T-helper 1 cell treated with Interleukin-12 subunit alpha and Interleukin-12 subunit beta and Interleukin-4 antibody, amounts not matched to agents 30 μg/mL and 1 μg/mL, for 36 hours (primary cell): ENCODE data around the gene TMEM8B.

Source experiments
- H3K27ac Mint-ChIP-seq: one replicate; pipeline ENCODE4 v1.8.0; 2021; ENCODE audit warnings: mild to moderate bottlenecking, mixed read lengths
- H3K27me3 Mint-ChIP-seq: one replicate; pipeline ENCODE4 v1.8.0; 2021; ENCODE audit warnings: low read depth, mixed read lengths
- H3K36me3 Mint-ChIP-seq: one replicate; pipeline ENCODE4 v1.8.0; 2021; ENCODE audit warnings: low read depth, mixed read lengths
- H3K4me1 Mint-ChIP-seq: one replicate; pipeline ENCODE4 v1.8.0; 2021; ENCODE audit warnings: low read depth, mixed read lengths
- H3K4me3 Mint-ChIP-seq: one replicate; pipeline ENCODE4 v1.8.0; 2021; ENCODE audit warnings: mild to moderate bottlenecking, moderate library complexity, mixed read lengths
- H3K9me3 Mint-ChIP-seq: one replicate; pipeline ENCODE4 v1.8.0; 2021; ENCODE audit warnings: mixed read lengths

Gene TMEM8B, protein sequence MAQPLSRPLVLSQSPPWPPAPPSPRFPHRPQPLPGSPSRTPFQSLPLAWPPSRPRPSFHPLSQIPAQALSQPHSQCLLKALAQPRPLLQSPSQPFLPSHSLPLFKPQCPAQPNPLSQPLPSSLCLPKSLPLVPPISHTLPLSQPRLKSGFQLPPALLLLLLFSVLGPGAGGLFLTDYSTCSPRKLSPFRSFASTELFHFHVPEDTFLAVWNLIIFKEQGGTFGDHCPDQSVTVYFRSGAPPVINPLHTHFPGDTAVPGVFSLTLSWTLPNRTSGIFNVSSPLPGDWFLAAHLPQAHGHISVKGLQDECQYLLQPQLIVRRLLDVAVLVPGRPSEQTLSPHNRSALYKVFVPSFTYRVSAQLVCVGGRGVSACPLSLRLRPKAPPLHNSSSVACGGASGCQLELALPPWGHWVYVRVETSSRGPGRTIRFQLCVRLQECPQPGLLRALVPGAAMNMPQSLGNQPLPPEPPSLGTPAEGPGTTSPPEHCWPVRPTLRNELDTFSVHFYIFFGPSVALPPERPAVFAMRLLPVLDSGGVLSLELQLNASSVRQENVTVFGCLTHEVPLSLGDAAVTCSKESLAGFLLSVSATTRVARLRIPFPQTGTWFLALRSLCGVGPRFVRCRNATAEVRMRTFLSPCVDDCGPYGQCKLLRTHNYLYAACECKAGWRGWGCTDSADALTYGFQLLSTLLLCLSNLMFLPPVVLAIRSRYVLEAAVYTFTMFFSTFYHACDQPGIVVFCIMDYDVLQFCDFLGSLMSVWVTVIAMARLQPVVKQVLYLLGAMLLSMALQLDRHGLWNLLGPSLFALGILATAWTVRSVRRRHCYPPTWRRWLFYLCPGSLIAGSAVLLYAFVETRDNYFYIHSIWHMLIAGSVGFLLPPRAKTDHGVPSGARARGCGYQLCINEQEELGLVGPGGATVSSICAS

DNA sequence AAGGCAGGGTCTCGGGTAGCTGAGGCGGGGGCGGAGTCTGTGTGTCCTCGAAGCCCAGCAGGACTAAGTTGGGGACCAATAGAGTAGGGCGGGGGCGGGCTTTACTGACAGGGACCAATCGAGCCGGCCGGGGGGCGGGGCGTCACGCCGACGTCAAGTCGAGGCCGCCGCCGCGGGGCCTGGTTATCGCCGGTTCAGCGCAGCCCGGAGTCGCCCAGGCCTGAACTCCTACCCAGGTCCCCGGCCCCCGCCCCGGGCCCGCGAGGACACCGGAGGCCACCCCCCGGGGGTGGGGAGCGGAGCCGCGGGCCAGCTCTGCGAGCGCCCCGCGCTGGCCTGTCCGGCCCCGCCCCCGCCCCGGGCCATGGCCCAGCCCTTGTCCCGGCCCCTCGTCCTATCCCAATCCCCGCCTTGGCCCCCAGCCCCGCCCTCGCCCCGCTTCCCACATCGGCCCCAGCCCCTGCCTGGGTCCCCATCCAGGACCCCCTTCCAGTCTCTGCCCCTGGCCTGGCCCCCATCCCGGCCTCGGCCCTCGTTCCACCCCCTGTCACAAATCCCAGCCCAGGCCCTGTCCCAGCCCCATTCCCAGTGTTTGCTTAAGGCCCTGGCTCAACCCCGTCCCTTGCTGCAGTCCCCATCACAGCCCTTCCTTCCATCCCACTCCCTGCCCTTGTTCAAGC, at the start of gene TMEM8B:
Gene TMEM8B, plus strand, starts transcription at position 145 of the 680 bp plus-strand sequence. Its CDS starts 220 bp downstream, at position 365.
- Mint-ChIP-seq H3K27ac (peak within 1 kb of the TSS; percentile 89), H3K27me3 (peaks cover 4% of the 10 kb centered on the region), H3K9me3 (no peaks in the 10 kb centered on the region), H3K36me3 (no peaks in the 10 kb centered on the region), H3K4me1 (peaks cover 23% of the 10 kb centered on the region), H3K4me3 (peak within 1 kb of the TSS; percentile 94)

DNA sequence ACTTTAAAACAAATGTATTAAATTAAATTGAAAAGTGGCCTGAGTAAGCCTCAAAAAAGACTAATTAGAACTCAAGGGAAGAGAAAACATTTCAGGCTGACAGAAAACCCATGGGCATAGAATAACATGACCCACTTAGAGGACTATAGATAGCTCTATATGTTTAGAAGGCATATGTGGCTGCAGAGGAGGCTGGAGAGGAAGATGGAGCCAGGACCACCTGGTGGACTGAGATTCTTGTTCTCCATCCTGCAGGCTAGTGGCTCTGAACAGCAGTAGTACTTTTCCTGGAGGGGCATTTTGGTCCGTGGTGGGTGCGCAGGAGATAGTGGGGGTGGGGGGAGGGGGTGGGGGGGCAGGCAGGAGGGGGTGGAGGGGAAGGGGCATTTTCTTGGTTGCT, 48.0 kb upstream of the TMEM8B start:
- H3K36me3 Mint-ChIP-seq = peaks cover 24% of the 10 kb centered on the region
- H3K4me1 Mint-ChIP-seq = no peaks in the 10 kb centered on the region
- H3K9me3 Mint-ChIP-seq = no peaks in the 10 kb centered on the region
- H3K27me3 Mint-ChIP-seq = no peaks in the 10 kb centered on the region
- H3K27ac Mint-ChIP-seq = no peak overlapping the region
- no peak overlapping the region for H3K4me3 Mint-ChIP-seq

DNA sequence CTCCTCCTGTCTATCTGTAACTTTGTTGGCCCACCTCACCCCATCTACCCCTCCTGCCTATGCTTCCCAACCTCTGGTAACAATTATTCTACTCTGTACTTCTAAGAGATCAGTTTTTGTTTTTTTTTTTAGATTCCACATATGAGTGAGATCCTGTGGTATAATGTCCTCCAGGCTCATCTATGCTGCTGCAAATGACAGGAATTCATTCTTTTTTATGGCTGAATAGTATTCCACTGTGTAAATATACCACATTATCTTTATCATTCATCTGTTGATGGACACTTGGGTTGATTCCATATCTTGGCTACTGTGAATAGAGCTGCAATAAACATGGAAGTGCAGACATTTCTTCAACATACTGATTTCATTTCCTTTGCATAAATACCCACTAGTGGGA, 45.6 kb upstream of the TMEM8B start:
- H3K36me3 Mint-ChIP-seq = peaks cover 22% of the 10 kb centered on the region
- H3K27ac Mint-ChIP-seq = no peak overlapping the region
- H3K4me3 Mint-ChIP-seq = no peak overlapping the region
- H3K9me3 Mint-ChIP-seq = no peaks in the 10 kb centered on the region
- H3K27me3 Mint-ChIP-seq = no peaks in the 10 kb centered on the region
- no peaks in the 10 kb centered on the region for H3K4me1 Mint-ChIP-seq

DNA sequence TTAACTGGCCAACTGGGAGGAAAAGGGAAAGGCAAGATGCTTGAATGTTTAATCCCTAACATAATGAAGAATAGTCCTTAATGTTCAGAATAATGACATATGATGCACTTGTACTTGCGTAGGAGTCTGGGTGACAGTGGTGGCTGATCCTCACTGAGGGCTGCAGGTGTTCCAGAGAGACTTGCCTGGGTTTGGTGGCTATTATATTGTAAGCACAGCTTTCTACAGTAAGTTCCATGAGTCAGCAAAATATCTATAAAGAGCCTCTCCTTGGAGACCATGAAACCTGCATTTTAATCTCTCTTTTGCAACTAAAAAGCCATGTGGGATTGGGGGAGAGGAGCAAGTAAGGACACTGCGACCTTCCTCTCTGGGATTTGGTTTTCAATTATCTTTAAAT, 39.5 kb upstream of the TMEM8B start:
- peaks cover 8% of the 10 kb centered on the region for H3K4me1 Mint-ChIP-seq

DNA sequence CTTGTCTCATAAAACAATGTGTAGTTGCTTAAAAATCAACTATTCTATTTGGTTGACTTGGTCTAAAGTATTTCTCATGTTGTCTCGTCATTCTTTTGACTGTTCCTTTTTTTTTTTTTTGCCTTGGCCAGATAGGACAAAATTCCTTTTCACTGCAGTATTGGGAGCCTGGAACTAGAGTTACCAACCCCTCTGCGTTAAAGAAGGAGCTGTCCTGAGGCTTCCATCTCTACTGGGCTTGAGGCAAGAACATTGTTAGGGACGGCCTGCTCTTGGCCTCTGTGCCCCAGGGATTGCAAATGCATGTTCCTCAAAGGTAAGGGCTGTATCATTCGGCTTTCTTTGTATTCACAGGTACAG, 39.0 kb upstream of the TMEM8B start:
- Mint-ChIP-seq H3K9me3 (no peaks in the 10 kb centered on the region), H3K4me1 (peaks cover 10% of the 10 kb centered on the region), H3K36me3 (peaks cover 11% of the 10 kb centered on the region), H3K4me3 (no peak overlapping the region), H3K27me3 (no peaks in the 10 kb centered on the region), H3K27ac (no peak overlapping the region)

More for the DNA sequence above, 39.5 kb upstream of the TMEM8B start:
- Mint-ChIP-seq H3K36me3 (peaks cover 13% of the 10 kb centered on the region), H3K27ac (no peak overlapping the region), H3K9me3 (no peaks in the 10 kb centered on the region), H3K27me3 (no peaks in the 10 kb centered on the region), H3K4me3 (no peak overlapping the region)

DNA sequence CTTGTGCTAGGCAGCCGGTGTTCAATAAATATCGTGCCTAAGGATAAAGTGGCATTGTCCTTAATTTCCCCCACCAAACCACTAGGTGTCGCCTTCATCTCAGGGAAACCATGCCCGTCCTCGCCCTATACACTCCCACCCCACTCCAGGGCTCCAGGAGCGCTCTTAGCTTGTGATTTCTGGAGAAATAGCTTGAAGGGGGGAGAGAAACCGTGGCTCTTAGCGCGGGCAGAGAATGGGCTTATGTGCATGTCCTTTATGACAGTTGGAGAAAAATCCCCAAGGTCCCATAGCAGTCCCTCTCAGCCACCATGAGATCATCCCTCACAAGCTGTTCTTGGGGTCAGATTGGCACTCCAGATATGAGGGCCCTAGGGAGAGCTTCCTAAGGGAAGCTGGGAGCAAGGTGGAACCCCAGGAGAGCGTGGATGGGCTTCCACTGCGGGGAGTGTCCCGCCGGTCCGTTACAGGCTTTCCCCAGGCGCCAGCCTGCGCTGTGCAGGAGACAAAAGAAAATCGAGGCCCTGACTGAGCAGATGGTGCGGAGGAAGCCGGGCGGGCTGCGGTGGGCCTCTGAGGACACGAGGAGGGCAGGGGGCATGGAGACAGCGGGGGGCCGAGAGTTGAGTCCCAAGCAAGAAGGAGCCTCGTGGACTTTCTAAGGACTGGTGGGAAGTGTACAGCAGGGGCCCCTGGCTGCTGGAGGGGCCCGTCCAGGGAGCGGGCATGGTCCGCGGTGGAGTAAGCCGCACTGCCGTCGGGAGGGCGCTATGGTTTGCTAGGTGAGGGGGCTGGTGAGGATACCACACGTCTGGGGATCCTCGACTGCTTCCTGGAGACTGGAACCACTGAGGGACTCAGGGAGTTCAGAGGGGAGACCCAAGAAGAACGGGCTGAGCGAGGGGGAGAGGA, 38.4 kb upstream of the TMEM8B start:
- peaks cover 11% of the 10 kb centered on the region for H3K4me1 Mint-ChIP-seq
- no peaks in the 10 kb centered on the region for H3K27me3 Mint-ChIP-seq
- no peaks in the 10 kb centered on the region for H3K9me3 Mint-ChIP-seq
- no peak overlapping the region for H3K4me3 Mint-ChIP-seq
- H3K27ac Mint-ChIP-seq = no peak overlapping the region
- H3K36me3 Mint-ChIP-seq = peaks cover 11% of the 10 kb centered on the region

DNA sequence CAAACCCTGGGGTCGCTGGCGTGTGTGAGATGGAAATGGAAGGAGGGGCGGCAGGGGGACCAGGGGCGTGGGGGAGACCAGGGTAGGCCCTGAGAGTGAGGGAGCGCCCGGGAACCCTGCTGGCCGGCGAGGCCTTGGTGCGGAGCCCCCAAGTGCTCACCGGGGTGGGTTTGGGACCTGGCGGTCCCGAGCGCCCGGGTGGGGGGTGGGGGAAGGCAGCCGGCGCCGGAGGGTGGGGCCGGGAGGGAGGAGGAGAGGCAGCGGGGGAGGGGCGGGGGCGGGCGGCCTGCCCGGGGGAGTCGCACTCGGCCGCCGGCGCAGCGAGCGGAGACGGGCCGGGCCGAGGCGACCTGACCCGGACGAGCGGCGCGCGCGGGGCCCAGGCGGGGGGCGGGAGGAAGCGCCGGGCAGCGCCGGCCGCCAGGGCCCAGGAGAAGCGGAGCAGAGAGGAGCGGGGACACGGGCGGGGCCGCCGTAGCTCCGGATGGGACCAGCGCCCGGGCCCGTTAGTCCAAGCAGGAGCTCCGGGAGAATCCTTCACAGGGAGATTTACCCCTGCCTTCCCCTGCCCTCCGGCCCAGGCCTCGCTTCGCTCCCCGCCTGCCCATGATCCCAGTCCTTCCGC, 37.6 kb upstream of the TMEM8B start, which contains the start of gene NPR2:
Gene NPR2, plus strand, starts transcription at position 295 of the 625 bp plus-strand sequence. CDS start 818 bp downstream, outside the sequence.
- Mint-ChIP-seq H3K9me3 (no peaks in the 10 kb centered on the region), H3K4me1 (peaks cover 14% of the 10 kb centered on the region), H3K4me3 (no peak within 1 kb of the TSS), H3K27me3 (no peaks in the 10 kb centered on the region), H3K27ac (no peak within 1 kb of the TSS), H3K36me3 (peaks cover 7% of the 10 kb centered on the region)

DNA sequence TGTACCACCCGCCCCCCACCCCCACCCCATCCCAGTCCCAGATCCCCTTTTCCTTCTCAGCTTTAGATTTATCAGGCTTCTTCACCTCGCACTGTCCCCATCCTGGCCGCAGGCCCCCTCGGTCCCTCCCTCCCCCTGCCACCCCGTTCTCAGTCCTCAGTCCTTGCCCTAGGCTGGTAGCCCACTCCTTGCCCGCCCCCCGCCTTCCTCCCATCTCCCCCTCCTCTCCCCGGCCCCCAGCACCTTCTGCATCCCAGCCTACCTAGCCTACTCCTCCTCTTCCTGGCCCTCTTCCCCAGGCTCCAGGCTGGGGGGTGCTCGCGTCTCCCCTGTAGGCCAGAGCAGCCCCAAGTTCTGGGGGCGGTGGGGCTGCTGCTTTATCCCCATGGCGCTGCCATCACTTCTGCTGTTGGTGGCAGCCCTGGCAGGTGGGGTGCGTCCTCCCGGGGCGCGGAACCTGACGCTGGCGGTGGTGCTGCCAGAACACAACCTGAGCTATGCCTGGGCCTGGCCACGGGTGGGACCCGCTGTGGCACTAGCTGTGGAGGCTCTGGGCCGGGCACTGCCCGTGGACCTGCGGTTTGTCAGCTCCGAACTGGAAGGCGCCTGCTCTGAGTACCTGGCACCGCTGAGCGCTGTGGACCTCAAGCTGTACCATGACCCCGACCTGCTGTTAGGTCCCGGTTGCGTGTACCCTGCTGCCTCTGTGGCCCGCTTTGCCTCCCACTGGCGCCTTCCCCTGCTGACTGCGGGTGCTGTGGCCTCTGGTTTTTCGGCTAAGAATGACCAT, 36.8 kb upstream of the TMEM8B start:
- H3K4me3 Mint-ChIP-seq = no peak overlapping the region
- peaks cover 16% of the 10 kb centered on the region for H3K4me1 Mint-ChIP-seq
- H3K36me3 Mint-ChIP-seq = peaks cover 5% of the 10 kb centered on the region
- no peaks in the 10 kb centered on the region for H3K9me3 Mint-ChIP-seq
- no peaks in the 10 kb centered on the region for H3K27me3 Mint-ChIP-seq
- H3K27ac Mint-ChIP-seq = no peak overlapping the region

DNA sequence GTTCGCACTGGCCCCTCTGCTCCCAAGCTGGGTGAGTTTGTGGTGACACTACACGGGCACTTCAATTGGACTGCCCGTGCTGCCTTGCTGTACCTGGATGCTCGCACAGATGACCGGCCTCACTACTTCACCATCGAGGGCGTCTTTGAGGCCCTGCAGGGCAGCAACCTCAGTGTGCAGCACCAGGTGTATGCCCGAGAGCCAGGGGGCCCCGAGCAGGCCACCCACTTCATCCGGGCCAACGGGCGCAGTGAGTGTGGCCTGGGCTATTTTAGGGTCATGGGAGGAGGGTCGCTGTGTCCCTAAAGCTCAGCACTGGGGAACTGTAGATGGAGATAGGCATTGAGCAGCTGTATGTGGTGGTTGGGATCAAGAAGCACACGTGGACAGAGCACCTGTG, 36.2 kb upstream of the TMEM8B start:
- H3K36me3 Mint-ChIP-seq = peaks cover 5% of the 10 kb centered on the region
- H3K27ac Mint-ChIP-seq = no peak overlapping the region
- H3K9me3 Mint-ChIP-seq = no peaks in the 10 kb centered on the region

DNA sequence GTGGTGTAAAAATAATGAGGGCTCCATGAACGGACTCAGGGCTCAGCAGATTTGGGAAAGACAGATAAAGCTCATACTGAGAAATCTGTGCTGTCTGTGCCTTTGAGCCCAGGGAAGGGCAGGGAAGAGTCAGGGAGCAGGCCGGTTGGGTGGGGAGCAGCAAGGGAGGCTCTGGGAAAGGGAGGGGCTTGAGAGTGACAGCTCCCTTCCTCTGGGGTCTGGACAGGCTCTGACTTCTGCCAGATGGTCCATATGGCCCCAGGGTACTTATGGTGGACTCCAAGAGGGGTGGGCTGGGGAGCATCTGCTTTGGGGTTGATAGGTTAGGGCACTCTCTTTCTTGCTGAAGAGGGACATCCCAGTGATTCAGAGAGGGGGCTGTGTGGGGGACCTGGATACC, 35.6 kb upstream of the TMEM8B start:
- Mint-ChIP-seq H3K27me3 (no peaks in the 10 kb centered on the region), H3K36me3 (peaks cover 5% of the 10 kb centered on the region), H3K27ac (no peak overlapping the region), H3K4me3 (no peak overlapping the region), H3K9me3 (no peaks in the 10 kb centered on the region), H3K4me1 (peaks cover 18% of the 10 kb centered on the region)

More for the DNA sequence above, 36.2 kb upstream of the TMEM8B start:
- peaks cover 18% of the 10 kb centered on the region for H3K4me1 Mint-ChIP-seq
- H3K4me3 Mint-ChIP-seq = no peak overlapping the region
- H3K27me3 Mint-ChIP-seq = no peaks in the 10 kb centered on the region

DNA sequence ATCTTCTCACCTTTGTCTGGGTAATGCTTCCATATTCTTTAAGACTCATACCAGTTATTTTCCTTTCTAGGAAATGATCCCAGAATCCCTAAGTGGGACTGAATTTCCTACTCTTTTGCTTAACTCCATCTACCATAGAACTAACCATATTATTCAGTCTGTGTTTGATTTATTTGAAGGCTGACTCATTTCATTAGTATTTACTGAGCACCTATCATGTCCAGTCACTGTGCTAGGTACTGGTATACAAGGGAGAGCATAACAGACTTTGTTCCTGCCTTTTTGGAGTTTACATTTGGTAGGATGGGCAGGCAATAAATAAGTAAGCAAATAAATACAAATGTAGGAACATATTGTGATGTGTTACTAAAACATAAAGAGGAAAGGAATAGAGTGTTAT, 33.3 kb upstream of the TMEM8B start:
- Mint-ChIP-seq H3K36me3 (peaks cover 7% of the 10 kb centered on the region), H3K4me1 (peaks cover 17% of the 10 kb centered on the region), H3K4me3 (no peak overlapping the region), H3K27ac (no peak overlapping the region), H3K27me3 (no peaks in the 10 kb centered on the region), H3K9me3 (no peaks in the 10 kb centered on the region)

DNA sequence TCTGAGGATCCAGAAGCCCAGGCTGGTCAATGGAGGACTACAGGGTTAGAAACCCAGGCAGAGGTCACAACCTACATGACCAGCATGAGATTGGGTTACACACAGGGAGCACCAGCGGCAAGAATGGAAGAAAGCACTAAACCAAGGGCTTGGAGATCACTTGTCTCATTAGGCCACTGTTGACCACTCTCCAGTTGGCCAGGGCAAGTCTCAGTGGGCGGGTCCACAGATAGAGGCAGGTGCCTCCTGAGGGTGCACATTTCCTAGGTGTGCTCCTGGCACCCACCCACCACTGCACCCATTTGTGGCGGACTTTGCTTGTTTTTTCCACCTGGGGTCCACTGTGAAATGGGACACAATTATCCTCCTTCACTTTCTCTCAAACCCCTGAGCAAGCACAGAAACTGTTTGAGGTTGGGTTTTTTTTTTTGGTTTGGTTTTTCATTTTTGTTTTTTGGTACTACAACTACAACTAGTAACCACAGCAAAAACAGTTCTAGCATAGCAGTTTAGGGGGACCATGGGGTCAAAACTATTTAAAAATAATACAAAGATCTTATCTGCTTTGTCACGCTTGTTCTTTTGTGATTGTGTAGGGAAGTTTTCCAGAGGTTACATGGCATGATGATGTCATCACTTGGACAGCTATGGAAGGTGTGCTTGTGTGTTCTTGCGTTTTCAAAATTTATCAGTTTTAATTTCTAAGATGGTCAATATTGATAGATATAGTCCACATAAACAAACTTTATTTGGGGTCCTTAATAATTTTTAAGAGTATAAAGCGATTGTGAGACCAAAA, 31.5 kb upstream of the TMEM8B start:
- no peaks in the 10 kb centered on the region for H3K9me3 Mint-ChIP-seq
- no peak overlapping the region for H3K4me3 Mint-ChIP-seq
- H3K36me3 Mint-ChIP-seq = peaks cover 15% of the 10 kb centered on the region
- H3K27ac Mint-ChIP-seq = no peak overlapping the region
- no peaks in the 10 kb centered on the region for H3K27me3 Mint-ChIP-seq
- H3K4me1 Mint-ChIP-seq = peaks cover 17% of the 10 kb centered on the region
